DND-41 (cell line): ENCODE data around the gene PLXNC1.
A peak's percentile ranks its signal among the peaks of the same experiment; 100 is the strongest.

Experiments
- ATAC-seq: fragments of 200-7000 bp; cut with Tn5 transposase; 3 replicates; pipeline ENCODE4 v1.9.1; 2021; ENCODE audit warnings: low read depth; ENCODE audit not compliant: insufficient read depth
- DNase-seq: peaks from one replicate; pipeline ENCODE4 v3.0.0-alpha.2; 2020
- H2AFZ ChIP-seq: 2 replicates; pipeline ENCODE4 v1.6.0; 2012; ENCODE audit warnings: low read depth, low read length
- H3K27ac ChIP-seq: 2 replicates; pipeline ENCODE4 v1.5.1; 2012; ENCODE audit warnings: low read length, inconsistent platforms
- H3K27me3 ChIP-seq: fragments of 200-600 bp; sonication (generic); 2 replicates; pipeline ENCODE4 v1.6.0; 2012; ENCODE audit warnings: low read length, mild to moderate bottlenecking, inconsistent platforms; ENCODE audit not compliant: insufficient read depth, poor library complexity
- H3K36me3 ChIP-seq: 2 replicates; pipeline ENCODE4 v1.5.1; 2012; ENCODE audit warnings: low read length, inconsistent platforms; ENCODE audit not compliant: insufficient read depth
- H3K4me1 ChIP-seq: 2 replicates; pipeline ENCODE4 v1.5.1; 2012; ENCODE audit warnings: mild to moderate bottlenecking, low read length; ENCODE audit not compliant: insufficient read depth
- H3K4me2 ChIP-seq: 2 replicates; pipeline ENCODE4 v1.6.0; 2012; ENCODE audit warnings: mild to moderate bottlenecking, moderate library complexity, low read length, inconsistent platforms; ENCODE audit not compliant: insufficient read depth
- H3K4me3 ChIP-seq, 2 experiments: fragments of 200-600 bp in 1 of 2; shearing (Covaris generic) in 1 of 2; 2 replicates each; pipeline ENCODE4 v1.5.1; 2012 to 2016; ENCODE audit warnings: inconsistent platforms in 2 of 2, low read length in 2 of 2, mild to moderate bottlenecking in 2 of 2, low read depth in 1 of 2, moderate library complexity in 1 of 2
- H3K79me2 ChIP-seq: 2 replicates; pipeline ENCODE4 v1.6.0; 2012; ENCODE audit warnings: low read length, inconsistent platforms; ENCODE audit not compliant: insufficient read depth
- H3K9ac ChIP-seq: 2 replicates; pipeline ENCODE4 v1.6.0; 2012; ENCODE audit warnings: low read depth, mild to moderate bottlenecking, inconsistent platforms, low read length, moderate library complexity
- H3K9me3 ChIP-seq: 2 replicates; pipeline ENCODE4 v1.5.1; 2012; ENCODE audit warnings: low read length, moderate library complexity, mild to moderate bottlenecking, inconsistent platforms; ENCODE audit not compliant: insufficient read depth, severe bottlenecking
- H4K20me1 ChIP-seq: 2 replicates; pipeline ENCODE4 v1.6.0; 2012; ENCODE audit warnings: low read length; ENCODE audit not compliant: insufficient read depth
- CTCF ChIP-seq: IDR thresholded peaks from 2 replicates; pipeline ENCODE4 v1.5.1; 2012; ENCODE audit warnings: borderline replicate concordance, low read length, moderate library complexity, mild to moderate bottlenecking; ENCODE audit not compliant: poor library complexity, severe bottlenecking; ENCODE audit errors: extremely low read depth
- EZH2 ChIP-seq: IDR thresholded peaks from 3 replicates; pipeline ENCODE4 v1.6.1; 2012; ENCODE audit warnings: borderline replicate concordance, low read depth, mild to moderate bottlenecking, moderate library complexity, low read length, inconsistent platforms; ENCODE audit not compliant: severe bottlenecking

Gene PLXNC1

DNA sequence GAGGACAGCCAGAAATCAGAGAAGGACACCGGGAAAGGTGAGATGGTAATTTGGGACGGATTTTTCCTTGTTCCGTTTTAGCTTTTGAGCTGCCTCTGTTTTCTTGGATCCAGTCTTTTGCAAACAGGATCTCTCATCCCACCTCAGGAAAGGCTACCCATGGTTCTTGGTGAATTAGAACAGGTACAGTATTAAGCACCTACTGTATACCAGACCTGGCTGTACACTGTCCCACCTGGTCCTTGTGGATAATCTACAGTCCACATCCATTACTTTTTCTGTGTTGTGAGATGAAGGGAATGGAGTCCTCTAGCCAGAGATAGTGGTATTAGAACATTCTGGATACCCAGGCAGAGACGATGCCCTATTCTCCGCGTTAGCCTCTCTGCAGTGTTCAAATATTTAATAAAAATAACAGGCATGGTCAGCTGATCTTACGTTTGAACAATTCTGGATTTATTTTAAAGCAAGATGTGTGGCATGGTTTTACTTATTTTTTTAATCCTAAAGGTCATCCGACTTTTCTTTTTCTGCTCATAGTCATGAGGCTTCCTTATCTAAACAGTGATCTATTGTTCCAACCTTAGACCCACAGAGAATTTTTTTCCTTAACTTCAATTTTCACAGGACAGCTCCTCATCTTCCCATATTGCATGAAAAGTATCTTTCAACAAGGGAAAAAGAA, 18.8 kb downstream of the PLXNC1 start:
- no peak for ATAC-seq

DNA sequence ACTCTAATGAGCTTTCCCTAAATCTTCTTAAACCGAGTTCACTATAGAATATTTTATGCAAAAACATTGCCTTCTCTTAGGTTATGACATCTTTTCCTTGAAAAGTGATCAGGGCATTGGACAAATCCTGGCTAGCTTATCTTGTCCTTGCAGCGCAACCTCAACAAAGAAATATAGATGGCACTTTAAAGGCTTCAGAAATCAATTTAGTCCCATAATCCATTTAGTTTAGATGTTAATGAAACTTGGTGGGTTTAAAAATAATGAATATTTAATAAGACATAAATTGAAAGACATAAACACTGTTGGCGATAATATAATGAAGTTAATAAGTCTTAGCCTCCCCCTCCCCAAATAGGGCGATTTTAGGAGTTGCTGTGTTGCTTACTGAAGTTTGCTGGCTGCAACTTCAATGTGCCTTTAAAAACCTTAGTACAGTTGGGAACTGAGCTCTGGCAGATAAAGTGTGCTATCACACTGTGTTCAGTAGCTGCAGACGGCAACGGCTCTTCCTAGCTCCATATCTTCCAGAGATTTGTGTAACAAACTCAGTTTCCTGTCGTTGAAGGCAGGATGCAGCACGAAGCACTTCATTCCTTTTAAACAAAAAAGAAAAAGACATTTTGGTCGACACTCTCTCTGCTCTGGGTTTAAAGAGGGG, 19.5 kb downstream of the PLXNC1 start:
- Histone ChIP-seq H3K9me3 (no peaks in the 10 kb centered on the region), H4K20me1 (no peaks in the 10 kb centered on the region), H3K36me3 (no peaks in the 10 kb centered on the region), H3K4me3 (no peak overlapping the region), H3K79me2 (no peaks in the 10 kb centered on the region), H3K4me1 (peaks cover 10% of the 10 kb centered on the region), H2AFZ (no peak overlapping the region), H3K9ac (no peak overlapping the region), H3K4me2 (no peak overlapping the region), H3K27me3 (no peaks in the 10 kb centered on the region), H3K27ac (no peak overlapping the region)
- DNase-seq: no peak
- TF ChIP-seq CTCF (no peak), EZH2 (no peak)
- no peak for ATAC-seq

More for the DNA sequence above, 18.8 kb downstream of the PLXNC1 start:
- Histone ChIP-seq H3K9me3 (no peaks in the 10 kb centered on the region), H3K4me2 (no peak overlapping the region), H3K36me3 (no peaks in the 10 kb centered on the region), H3K79me2 (no peaks in the 10 kb centered on the region), H3K27ac (no peak overlapping the region), H3K4me3 (no peak overlapping the region), H3K4me1 (peaks cover 6% of the 10 kb centered on the region), H4K20me1 (no peaks in the 10 kb centered on the region), H2AFZ (no peak overlapping the region), H3K27me3 (no peaks in the 10 kb centered on the region), H3K9ac (no peak overlapping the region)
- no peak for DNase-seq
- TF ChIP-seq CTCF (no peak), EZH2 (no peak)

DNA sequence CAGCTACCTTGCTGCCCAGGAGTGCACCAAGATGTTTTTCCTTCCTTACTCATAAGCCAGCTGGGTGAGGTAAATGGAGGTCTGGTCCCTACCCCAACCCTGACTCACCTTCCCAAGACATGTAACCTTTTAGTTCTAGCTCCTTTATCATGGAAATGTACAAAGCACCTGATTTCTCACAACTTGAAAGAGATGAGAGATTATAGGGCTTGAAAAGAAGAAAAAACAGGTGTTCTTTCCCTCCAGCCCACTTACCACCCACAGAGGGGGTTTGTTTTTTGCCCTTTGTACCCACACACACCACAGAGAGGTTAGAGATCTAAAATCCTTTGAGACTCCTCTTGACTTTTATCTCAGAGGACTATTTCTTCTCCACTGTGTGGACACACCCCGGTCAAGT, 21.1 kb downstream of the PLXNC1 start:
- Histone ChIP-seq H4K20me1 (no peaks in the 10 kb centered on the region), H3K4me2 (no peak overlapping the region), H3K27ac (no peak overlapping the region), H3K4me1 (peaks cover 26% of the 10 kb centered on the region), H3K27me3 (no peaks in the 10 kb centered on the region), H2AFZ (no peak overlapping the region), H3K36me3 (no peaks in the 10 kb centered on the region), H3K9ac (no peak overlapping the region), H3K9me3 (no peaks in the 10 kb centered on the region), H3K4me3 (no peak overlapping the region), H3K79me2 (no peaks in the 10 kb centered on the region)
- ATAC-seq (peak; percentile 59), DNase-seq (peak; percentile 59)
- TF ChIP-seq CTCF: no peak
- no peak for TF ChIP-seq EZH2
